Myocyte (in vitro differentiated cells): Measurements from ENCODE around the gene PAM. TPM values are rescaled to one million over a fixed set of nuclear protein-coding genes. Genes with fewer than 3 reads are reported as not detected.
A peak's percentile ranks its signal among the peaks of the same experiment; 100 is the strongest.
"Not testable (repeated sequence)": the region's sequence is repeated elsewhere in the genome, so short reads cannot be mapped to it uniquely, and the experiment has no call there.

Experiments
- DNase-seq: peaks from one replicate; pipeline ENCODE4 v3.0.0-alpha.2; 2012; ENCODE audit warnings: low read depth
- total RNA-seq: library from RNA; depleted of rRNA; stranded (reverse); fragments of >200 nt; gene quantifications from 2 replicates; pipeline ENCODE4 v1.2.3, GENCODE V29; 2014

PAM gene
- total RNA-seq, 1 donor from 2014 or later: 319 TPM

GRCh38 chr5:102893942-102894341 is 138.8 kb downstream of the PAM start:
- peak; percentile 18 for DNase-seq

GRCh38 chr5:102895234-102895633 is 140.1 kb downstream of the PAM start:
- DNase-seq: no peak

- DNase-seq: no peak
These were observed 140.9 kb downstream of the PAM start for GRCh38 chr5:102895976-102896375.

- no peak for DNase-seq
These were observed 146.5 kb downstream of the PAM start for GRCh38 chr5:102901424-102902134.

DNA sequence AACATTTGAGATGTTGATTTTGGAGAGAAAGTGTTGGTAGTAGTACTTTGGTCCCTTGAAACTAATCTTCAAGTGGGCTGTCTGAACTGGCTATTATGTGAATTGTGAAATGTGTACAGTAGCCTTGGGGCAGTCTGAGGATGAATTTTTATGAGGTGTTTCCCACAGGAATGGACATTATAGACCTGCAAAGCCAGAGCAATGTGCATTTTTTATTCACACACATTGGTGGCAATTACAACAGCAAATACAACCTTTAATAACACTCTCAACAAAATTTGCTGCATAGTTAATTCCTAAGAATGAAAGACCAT is 147.0 kb downstream of the PAM start:
- DNase-seq: no peak

DNA sequence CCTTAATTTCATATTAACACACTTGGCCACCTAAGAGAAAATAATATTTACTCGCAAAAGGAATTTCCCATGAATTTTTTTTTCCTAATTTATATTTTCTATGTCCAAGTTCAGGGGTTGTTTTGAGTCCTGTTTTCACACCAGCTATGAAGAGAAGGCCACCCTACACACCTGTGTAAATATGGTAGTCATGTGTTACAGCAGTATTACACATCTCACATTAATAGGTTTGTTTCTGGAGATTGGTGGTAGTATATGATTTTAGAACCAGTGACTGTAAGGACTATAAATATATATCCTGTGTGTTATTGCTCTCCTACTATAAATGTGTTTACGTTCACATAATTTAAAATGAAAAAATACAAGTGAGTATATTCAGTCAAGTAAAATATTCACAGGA is 147.5 kb downstream of the PAM start:
- DNase-seq: no peak

GRCh38 chr5:102903074-102903871 is 148.2 kb downstream of the PAM start:
- DNase-seq: peak; percentile 17

- DNase-seq: no peak
These were observed 150.0 kb downstream of the PAM start for GRCh38 chr5:102905056-102905455.

DNA sequence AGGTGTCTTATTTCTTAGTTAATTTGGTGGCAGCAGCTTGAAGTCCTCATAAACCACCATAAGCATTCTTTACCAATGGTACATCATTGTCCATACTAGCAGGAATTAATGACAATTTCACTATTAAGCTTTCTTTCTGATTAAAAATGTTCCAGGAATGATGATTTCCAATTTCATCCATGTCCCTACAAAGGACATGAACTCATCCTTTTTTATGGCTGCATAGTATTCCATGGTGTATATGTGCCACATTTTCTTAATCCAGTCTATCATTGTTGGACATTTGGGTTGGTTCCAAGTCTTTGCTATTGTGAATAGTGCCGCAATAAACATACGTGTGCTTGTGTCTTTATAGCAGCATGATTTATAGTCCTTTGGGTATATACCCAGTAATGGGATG is 152.0 kb downstream of the PAM start:
- DNase-seq: not testable (repeated sequence)

DNA sequence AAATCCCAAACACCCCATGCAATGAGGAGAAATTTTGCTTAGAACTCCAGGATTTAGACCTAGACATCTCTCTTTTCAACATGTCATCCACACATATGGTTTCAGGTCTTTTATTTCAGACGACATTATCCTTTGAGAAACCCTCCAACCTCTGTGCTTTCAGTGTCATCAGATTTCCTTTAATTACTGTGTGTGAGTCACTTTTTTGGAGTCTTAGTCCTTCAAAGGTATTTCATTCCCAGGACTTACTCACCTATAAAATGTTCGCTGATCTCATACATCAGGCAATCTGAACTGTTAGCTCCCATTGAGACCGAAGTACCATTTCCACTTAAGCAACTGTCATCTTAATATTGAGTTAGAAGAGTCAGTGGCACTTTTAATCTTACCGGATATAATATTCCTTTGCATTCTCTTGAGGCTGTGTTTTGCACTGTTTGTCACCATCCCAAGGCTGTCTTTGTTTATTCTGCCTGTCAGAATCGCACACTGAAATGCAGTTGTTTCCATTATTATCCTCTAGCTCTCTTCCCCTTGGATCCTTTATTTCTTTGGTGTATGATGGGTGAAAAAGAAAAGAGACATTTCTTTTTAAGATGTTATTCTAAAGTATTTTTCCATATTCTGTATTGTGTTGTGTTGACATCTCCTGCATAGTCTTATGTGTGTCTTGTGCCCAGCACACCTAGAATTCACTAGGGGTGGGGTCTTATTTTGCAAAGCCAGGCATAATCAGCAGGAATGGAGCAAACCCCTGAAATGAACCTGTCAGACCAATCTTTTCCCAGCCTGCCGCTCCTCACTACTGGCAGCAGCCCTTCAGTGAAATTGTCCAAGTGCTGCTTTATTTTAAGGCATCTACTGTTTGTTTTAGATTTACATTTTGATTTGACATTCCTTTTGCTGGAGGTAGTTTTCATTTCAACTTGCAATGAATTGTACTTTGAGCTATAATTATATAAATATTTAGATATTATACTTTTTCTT is 155.4 kb downstream of the PAM start:
- DNase-seq: no peak

DNA sequence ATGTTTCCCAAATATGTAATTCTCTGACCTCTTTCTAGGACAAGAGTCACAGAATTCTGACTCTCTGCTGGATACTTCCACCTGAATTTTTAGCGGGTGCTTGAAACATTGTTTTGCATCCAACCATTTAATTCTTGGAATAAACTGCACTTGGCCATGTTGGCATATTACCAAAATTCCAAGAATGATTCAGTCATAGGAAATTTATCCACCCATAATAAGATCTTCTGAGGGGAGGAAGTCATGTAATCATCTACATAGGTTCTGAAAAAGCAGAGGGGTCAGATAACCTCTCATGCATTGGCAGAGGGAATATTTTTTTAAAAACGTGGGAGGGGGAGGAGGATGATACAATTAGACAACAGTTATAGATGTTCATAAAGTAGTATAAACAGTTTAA is 156.9 kb downstream of the PAM start:
- peak; percentile 56 for DNase-seq

DNA sequence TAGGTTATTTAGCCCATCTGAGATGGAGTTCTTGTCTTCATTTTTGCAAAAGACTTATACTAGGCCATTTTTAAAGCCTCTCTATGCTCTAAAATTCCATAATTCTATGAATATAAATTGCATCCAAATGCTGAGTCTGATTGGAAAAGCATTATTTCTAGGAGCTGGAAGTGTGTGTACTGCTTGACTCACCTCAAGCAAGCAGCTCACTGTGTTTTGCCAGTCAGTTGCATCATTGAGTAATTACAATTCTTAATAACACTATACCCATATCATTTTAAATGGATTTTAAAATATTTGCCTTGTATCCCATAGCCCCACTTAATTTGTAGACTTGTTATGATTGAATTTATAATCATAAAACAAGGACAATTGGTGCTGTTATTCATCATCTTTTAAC is 161.0 kb downstream of the PAM start:
- no peak for DNase-seq

- no peak for DNase-seq
These were observed 164.0 kb downstream of the PAM start for GRCh38 chr5:102918986-102919610.

DNA sequence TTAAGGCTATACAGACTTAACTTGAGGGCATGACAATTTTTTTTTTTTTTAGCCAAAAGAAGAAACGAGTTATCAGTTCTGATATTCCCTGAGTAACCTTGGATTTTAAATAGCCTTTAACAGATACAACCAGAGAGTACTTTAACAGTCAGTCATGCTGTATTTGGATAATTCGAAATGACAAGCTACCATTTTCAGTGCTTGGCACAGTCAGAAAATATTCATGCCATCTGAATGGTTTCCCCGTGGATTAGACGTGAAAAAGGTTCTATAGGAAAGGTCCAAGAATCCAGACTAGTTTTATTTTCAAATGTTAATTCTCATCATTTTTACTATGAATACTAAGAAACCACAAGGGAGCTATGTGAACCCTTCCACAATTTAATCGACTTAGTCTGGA is 165.7 kb downstream of the PAM start:
- no peak for DNase-seq

DNA sequence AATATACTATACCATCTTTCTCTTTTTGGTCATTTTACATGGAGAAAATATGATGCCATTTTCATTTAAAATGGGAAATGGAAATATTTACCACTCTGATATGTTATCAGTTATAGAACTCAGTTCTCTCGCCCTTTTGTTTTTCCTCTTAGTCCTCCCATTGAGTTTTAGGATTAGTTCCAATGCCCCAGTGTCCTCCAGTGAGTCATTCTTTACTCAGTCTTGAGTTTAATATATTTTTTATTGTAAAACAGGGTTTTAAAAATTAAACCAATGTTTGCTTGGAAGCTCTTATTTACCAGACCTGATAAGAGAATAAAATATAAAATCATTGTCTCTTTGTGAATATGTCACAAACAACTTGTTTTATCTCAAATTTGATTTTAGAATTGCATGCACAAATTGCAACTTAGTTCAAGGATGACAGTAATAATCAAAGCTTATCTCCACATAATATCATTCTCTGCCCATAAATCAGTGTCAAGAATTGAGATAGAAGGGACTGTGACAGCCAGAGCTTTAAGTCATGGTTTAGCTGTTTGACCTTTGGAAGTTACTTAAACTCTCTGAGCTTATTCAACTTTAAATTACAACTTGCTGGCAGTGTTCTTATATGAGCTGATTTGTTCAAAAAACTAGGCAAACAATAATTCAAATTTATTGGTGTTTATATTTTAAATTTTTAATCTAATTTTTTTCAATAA is 166.4 kb downstream of the PAM start:
- DNase-seq: no peak

DNA sequence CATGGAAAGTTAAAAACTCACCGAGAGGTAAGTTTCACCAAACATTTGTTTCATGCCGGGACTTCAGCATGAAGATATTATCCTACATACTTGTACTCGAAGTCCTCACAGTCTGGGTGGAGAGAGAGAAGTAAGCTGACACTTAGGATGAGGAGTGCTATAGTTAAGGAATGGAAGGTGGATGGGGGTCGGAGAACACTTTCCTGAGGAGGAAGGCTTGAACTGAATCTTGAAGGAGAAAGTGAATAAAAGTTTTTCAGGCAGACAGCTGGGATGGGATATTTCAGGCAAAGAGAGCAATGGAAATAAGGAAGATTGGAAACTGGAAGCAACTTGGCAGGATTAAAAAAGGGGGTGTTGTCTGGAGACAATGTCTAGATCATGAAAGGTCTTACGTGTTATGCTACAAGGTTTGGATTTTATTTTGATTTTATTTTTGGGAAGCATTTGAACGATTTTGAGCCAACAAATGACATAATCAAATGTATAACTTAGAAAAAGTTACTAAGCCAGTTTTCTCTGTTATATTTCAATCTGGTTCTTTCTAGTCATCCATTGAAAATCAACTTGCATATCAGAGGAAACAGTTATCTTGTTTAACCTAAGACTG is 167.1 kb downstream of the PAM start:
- DNase-seq: no peak

DNA sequence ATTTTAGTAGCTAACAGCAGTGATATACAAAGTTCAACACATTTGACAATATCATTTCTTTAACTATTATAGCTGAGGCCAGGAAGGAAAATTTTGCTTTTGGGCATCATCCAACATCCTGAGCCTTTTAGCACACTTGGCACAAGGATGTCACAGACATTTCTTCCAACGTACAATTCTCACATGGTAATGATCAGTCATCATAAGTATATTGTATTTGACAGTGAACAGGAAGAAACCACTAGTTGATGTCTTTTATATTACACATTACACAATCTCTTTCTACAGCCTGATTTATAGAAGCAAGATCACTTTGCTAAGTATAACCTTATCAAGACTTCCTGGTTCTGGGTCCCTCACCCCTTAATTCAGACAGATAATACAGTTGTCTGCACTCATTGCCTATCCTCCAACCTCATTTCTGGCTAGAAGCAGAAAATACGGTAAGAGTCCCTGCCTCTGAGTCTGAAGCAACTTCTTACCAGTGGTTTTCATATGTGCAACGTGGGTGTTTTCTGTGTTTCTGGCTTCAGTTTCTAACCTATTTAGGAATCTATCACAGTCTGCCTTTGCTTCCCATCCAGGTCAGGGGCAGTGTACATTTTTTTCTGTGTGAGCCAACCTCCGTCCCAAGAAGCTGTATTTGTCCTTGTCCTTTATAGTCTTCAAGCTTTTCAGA is 167.8 kb downstream of the PAM start:
- no peak for DNase-seq

- DNase-seq: no peak
These were observed 169.9 kb downstream of the PAM start for GRCh38 chr5:102924963-102925362.

DNA sequence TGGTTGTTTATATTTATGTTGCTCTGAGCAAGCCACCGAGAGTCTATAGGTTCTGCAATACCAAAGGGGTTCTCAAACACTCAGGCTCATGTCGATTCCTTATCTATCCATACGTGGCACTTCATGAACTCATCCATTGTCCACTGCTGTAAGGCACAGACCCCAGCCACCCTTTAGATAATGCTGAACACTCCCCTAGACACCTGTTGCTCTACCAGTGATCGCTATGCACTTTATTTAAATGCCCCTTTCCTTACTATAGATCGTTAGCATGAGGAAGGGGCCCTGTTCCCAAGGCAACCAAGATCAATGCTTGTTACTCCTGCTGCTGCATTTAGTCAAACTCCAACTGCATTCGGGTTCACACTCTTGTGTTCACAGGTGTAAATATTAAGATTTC is 171.9 kb downstream of the PAM start:
- DNase-seq: no peak

GRCh38 chr5:102930244-102930643 is 175.1 kb downstream of the PAM start:
- DNase-seq: no peak
